Activated CD8-positive, alpha-beta T cell treated with anti-CD3 and anti-CD28 coated beads for 36 hours (primary cell): Measurements from ENCODE around the gene FAM193A. TPM values are rescaled to one million over a fixed set of nuclear protein-coding genes. Genes with fewer than 3 reads are reported as not detected.

Experiments used
- ATAC-seq: fragments of 200-7000 bp; cut with Tn5 transposase; one replicate; pipeline ENCODE4 v1.10.0; 2021; ENCODE audit warnings: mild to moderate bottlenecking, moderate library complexity
- CTCF ChIA-PET: fragments of 350-600 bp; sonication (Branson Sonifier 250); formaldehyde crosslinking; loops from one replicate; lab custom pipeline; 2021; ENCODE audit warnings: antibody characterized with exemption; lab: Charles Lee
- POLR2A ChIA-PET: fragments of 350-600 bp; sonication (Branson Sonifier 250); formaldehyde crosslinking; loops from one replicate; lab custom pipeline; 2021; ENCODE audit warnings: antibody characterized with exemption; lab: Charles Lee
- DNase-seq: peaks from one replicate; pipeline ENCODE4 v3.0.0-alpha.2; 2020
- H3K27ac Mint-ChIP-seq: one replicate; pipeline ENCODE4 v1.8.0; 2021; ENCODE audit warnings: mild to moderate bottlenecking, mixed read lengths
- H3K27me3 Mint-ChIP-seq: one replicate; pipeline ENCODE4 v1.8.0; 2021; ENCODE audit warnings: mixed read lengths
- H3K36me3 Mint-ChIP-seq: one replicate; pipeline ENCODE4 v1.8.0; 2021; ENCODE audit warnings: low read depth, mixed read lengths
- H3K4me1 Mint-ChIP-seq: one replicate; pipeline ENCODE4 v1.8.0; 2021; ENCODE audit warnings: low read depth, mixed read lengths
- H3K4me3 Mint-ChIP-seq: one replicate; pipeline ENCODE4 v1.8.0; 2021; ENCODE audit warnings: mild to moderate bottlenecking, moderate library complexity, mixed read lengths
- H3K9me3 Mint-ChIP-seq: one replicate; pipeline ENCODE4 v1.8.0; 2021; ENCODE audit warnings: mixed read lengths
- intact Hi-C: fragments of 100-400 bp; cut with micrococcal nuclease; formaldehyde crosslinking; loops from one replicate; pipeline ENCODE4 v1.10.0; 2022
- total RNA-seq, 2 experiments: library from RNA; stranded (reverse); gene quantifications; one replicate each; pipeline ENCODE4 v1.2.3, GENCODE V29; 2021
- TF ChIP-seq, protein P1 (sequence below): fragments of 200-600 bp; IDR thresholded peaks from one replicate; pipeline ENCODE4 v1.8.0; 2022; ENCODE audit warnings: antibody characterized with exemption, mild to moderate bottlenecking

The FAM193A gene
- total RNA-seq, 2 experiments from 2014 or later = 22.4 to 22.9 TPM

DNA sequence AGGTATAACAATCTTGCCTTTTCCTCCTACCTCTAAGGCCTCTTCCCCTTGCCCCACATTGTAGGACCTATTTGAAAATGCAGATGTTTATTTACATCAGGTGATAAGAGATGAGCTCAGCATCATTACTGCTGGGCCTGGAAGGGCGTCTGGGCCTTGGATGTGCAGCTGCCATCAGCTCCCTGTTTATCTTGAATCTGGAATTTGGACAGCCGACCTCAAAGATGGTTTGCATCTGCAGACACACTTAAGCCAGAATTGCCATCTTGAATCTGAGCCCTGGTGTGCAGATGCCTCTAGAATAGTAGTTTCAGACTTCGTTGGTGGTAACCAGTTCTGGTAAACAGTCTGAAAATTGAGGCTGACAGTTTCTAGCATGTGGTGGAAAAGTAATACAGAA, 59.0 kb downstream of the FAM193A start:
- intact Hi-C loops = no loop called here
- peaks cover 28% of the 10 kb centered on the region for H3K36me3 Mint-ChIP-seq
- no peak for DNase-seq
- no peaks in the 10 kb centered on the region for H3K9me3 Mint-ChIP-seq
- ChIA-PET CTCF (no interaction called here), POLR2A (interaction anchor here (0.7 kb wide), 1 partner anchor 91 kb away, joined by 6 read pairs; no protein-coding TSS in a partner anchor)
- H3K27ac Mint-ChIP-seq = peak overlapping the region; percentile 28
- H3K27me3 Mint-ChIP-seq = no peaks in the 10 kb centered on the region
- TF ChIP-seq, protein P1, sequence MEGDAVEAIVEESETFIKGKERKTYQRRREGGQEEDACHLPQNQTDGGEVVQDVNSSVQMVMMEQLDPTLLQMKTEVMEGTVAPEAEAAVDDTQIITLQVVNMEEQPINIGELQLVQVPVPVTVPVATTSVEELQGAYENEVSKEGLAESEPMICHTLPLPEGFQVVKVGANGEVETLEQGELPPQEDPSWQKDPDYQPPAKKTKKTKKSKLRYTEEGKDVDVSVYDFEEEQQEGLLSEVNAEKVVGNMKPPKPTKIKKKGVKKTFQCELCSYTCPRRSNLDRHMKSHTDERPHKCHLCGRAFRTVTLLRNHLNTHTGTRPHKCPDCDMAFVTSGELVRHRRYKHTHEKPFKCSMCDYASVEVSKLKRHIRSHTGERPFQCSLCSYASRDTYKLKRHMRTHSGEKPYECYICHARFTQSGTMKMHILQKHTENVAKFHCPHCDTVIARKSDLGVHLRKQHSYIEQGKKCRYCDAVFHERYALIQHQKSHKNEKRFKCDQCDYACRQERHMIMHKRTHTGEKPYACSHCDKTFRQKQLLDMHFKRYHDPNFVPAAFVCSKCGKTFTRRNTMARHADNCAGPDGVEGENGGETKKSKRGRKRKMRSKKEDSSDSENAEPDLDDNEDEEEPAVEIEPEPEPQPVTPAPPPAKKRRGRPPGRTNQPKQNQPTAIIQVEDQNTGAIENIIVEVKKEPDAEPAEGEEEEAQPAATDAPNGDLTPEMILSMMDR = no peak
- no peak overlapping the region for H3K4me3 Mint-ChIP-seq
- H3K4me1 Mint-ChIP-seq = peaks cover 64% of the 10 kb centered on the region
- ATAC-seq = no peak

DNA sequence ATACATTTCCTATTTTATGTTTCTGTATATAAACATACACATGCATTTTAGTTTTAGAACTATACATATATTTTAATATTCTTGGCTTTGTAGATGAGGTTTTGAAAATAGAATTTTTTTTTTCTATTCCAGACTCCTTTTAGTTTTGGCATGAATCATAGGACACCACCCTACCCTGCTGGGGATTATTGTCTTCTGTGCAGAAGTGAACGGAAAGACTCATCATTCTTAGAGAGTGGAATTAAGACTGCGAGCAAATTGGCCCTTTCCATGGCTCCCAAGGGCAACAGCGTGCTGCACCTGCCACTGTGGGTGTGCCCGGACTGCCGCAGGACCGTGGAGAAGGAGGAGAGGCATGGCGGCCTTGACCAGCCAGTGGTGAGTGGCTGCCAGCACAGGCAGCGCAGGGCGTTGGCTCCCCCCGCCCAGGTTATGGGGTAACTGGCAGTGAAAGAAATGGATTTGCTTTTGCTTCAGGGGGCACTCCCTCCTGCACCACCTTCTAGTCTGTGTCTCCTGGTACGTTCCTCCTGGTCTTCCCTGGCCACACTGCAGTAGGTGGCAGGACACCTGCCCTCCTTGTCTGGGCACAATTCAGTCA, 59.6 kb downstream of the FAM193A start:
- Mint-ChIP-seq H3K9me3 (no peaks in the 10 kb centered on the region), H3K27me3 (no peaks in the 10 kb centered on the region), H3K27ac (peak overlapping the region; percentile 10), H3K4me1 (peaks cover 60% of the 10 kb centered on the region), H3K36me3 (peaks cover 28% of the 10 kb centered on the region), H3K4me3 (no peak overlapping the region)
- no peak for ATAC-seq
- TF ChIP-seq, protein P1 = no peak
- POLR2A ChIA-PET = no interaction called here
- no peak for DNase-seq
- CTCF ChIA-PET = no interaction called here
- intact Hi-C loops = no loop called here

DNA sequence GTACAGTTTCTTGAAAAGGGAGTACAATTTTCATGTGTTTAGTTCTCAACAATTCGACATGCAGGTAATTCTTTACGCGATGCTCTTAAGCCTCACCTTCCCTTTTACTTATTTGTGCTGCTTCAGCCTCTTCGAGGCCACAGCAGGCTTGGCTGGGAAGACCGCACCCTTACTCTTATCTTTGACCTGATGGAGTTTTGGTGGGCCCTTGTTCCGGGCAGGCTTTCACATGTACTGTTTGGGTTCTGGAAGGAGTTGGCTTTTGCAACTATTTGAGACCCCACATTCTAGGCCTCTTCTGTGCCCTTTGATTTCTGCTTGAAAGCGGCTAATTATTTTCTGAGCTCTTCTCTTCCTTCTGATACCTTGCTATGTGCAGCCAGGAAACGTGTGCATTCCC, 60.2 kb downstream of the FAM193A start:
- CTCF ChIA-PET = no interaction called here

DNA sequence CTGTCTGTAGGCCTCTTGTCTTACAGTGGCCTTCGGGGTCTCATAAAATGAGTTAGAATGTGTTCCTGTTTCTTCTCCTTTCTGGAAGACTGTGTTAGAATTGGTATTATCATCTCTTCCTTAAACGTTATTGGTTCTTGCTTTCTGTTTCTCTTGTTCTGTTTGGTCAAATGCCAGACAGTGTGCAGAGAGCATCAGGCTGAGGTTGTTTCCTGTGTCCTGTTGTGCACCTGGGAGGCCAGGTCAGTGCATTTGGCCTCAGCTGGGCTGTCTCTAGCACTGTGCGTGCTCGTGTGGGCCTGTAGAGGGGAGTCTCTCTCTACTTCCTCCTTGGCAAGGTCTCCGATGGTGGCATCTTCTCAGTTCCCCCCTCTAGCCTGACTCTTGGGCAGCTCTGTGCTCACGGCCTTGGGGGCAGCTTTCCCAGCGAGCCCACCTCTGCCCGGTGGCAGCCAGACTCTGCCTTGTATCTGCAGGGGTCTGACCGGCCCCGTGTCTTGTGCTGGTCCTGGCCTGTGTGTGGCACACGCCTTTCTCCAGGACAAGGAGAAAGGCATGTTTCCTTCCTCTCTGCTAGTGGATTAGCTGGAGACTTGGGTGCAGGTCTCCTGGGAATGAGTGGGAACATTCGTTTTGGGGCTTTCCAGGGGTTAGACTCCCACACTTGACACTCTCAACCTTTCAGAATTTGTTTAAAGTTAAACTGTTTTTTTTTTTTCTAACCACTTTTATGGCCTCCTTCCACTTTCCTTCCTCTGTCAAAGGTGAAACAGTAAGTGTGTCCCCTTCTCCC, 62.3 kb downstream of the FAM193A start:
- Mint-ChIP-seq H3K36me3 (peaks cover 28% of the 10 kb centered on the region), H3K9me3 (no peaks in the 10 kb centered on the region), H3K27ac (peak overlapping the region; percentile 72), H3K4me1 (peaks cover 50% of the 10 kb centered on the region), H3K27me3 (no peaks in the 10 kb centered on the region), H3K4me3 (peak overlapping the region; percentile 11)
- ATAC-seq (peak; percentile 89), DNase-seq (peak; percentile 31)
- ChIA-PET POLR2A (interaction anchor here (0.6 kb wide), 1 partner anchor 9 kb away, joined by 3 read pairs; no protein-coding TSS in a partner anchor), CTCF (no interaction called here)
- intact Hi-C loops = no loop called here
- TF ChIP-seq, protein P1 = no peak

More for the DNA sequence above, 60.2 kb downstream of the FAM193A start:
- intact Hi-C loops = no loop called here
- DNase-seq (no peak), ATAC-seq (no peak)
- POLR2A ChIA-PET = no interaction called here
- Mint-ChIP-seq H3K4me3 (no peak overlapping the region), H3K4me1 (peaks cover 57% of the 10 kb centered on the region), H3K27me3 (no peaks in the 10 kb centered on the region), H3K9me3 (no peaks in the 10 kb centered on the region), H3K36me3 (peaks cover 28% of the 10 kb centered on the region), H3K27ac (peak overlapping the region; percentile 10)
- TF ChIP-seq, protein P1 = no peak

DNA sequence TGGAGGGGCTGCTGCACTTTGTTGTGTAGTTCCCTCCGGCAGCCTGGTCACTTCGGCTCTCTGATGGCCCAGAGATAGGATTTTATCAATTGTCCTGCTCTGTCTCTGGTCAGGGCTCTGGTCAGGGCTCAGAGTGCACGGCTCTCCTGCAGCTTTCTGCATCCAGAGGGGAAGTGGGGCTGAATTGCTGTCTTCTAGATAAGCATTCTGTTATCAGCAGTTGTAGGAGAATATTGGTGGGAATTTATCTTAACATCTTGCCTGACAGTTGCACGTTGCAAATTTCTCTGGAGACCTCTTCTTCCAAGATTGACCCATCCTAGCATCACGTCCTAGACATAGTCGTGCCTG, 62.8 kb downstream of the FAM193A start:
- H3K36me3 Mint-ChIP-seq = peaks cover 28% of the 10 kb centered on the region
- peak overlapping the region; percentile 72 for H3K27ac Mint-ChIP-seq
- ChIA-PET CTCF (no interaction called here), POLR2A (no interaction called here)
- H3K4me1 Mint-ChIP-seq = peaks cover 48% of the 10 kb centered on the region
- intact Hi-C loops = no loop called here
- ATAC-seq = no peak
- no peak for DNase-seq
- TF ChIP-seq, protein P1 = no peak
- H3K4me3 Mint-ChIP-seq = no peak overlapping the region
- H3K9me3 Mint-ChIP-seq = no peaks in the 10 kb centered on the region
- no peaks in the 10 kb centered on the region for H3K27me3 Mint-ChIP-seq
